ENCODE data around the gene FGFR2. TPM values are rescaled to one million over a fixed set of nuclear protein-coding genes. Genes with fewer than 3 reads are reported as not detected.

Gene FGFR2
- total and polyA plus RNA-seq, 2 of the 4 experiments (the other 2 are of a cell fraction): not detected

DNA sequence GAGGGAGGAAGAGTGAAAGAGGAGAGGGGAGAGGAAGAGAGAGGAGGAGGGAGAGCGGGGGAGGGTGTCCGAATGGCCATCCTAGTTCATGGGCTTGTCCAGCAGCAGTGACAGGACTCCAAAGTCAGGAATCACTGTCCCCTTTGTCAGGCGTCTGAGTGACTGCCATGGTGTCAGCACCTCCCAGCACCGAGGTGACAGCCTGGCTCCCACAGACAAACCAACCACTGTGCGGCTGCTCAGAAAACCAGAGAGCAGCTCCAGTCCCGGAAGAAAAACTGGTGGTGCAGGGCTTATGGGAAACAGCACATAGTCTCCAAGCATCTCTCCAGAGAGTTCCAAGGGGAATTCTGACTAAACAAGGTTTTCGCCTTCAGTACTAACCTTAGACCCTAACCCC lies 18.9 kb upstream of the FGFR2 start:
- Histone ChIP-seq H2AK5ac (ENCODE audit: low read depth, low read length) (no peak overlapping the region), H4K20me1 (ENCODE audit: insufficient read depth, low read length) (no peaks in the 10 kb centered on the region), H2BK15ac (ENCODE audit: low read depth, low read length) (no peak overlapping the region), H3K9me1 (ENCODE audit: insufficient read depth, low read length) (no peaks in the 10 kb centered on the region), H3K4me3 (ENCODE audit: insufficient read depth, low read depth, low read length) (no peak overlapping the region), H3K27ac (ENCODE audit: insufficient read depth, low read length) (no peak overlapping the region), H2BK20ac (ENCODE audit: low read depth, low read length) (no peak overlapping the region), H2AK9ac (replicated peaks; ENCODE audit: low read depth, low read length, poor library complexity) (no peak overlapping the region), H3K9ac (ENCODE audit: low read depth, low read length) (no peak overlapping the region), H3K18ac (ENCODE audit: low read depth, low read length) (no peak overlapping the region), H3K27me3 (ENCODE audit: control insufficient read depth, insufficient read depth, low read length) (no peaks in the 10 kb centered on the region), H3K56ac (ENCODE audit: extremely low read depth, insufficient read depth, low read length) (no peak overlapping the region), H4K8ac (ENCODE audit: low read depth in 2 of 2, low read length in 2 of 2) (no peak overlapping the region), H3K4me2 (ENCODE audit: low read depth, low read length) (no peak overlapping the region), H2BK120ac (ENCODE audit: low read depth, low read length) (no peak overlapping the region), H3K23ac (ENCODE audit: low read depth, low read length) (no peak overlapping the region), H3K79me1 (ENCODE audit: low read depth in 1 of 2, low read length in 2 of 2) (no peaks in the 10 kb centered on the region), H4K91ac (ENCODE audit: insufficient read depth, low read depth, low read length) (no peak overlapping the region), H3K36me3 (ENCODE audit: control insufficient read depth, insufficient read depth, low read length) (no peaks in the 10 kb centered on the region), H3K9me3 (ENCODE audit: control insufficient read depth, insufficient read depth, low read length) (peaks cover 35% of the 10 kb centered on the region; the same call in 1 of the 2 replicates), H2BK5ac (ENCODE audit: low read depth, low read length, poor library complexity, severe bottlenecking) (no peak overlapping the region), H3K4ac (ENCODE audit: low read depth, low read length) (no peak overlapping the region), H3K14ac (replicated peaks; ENCODE audit: low read depth, low read length) (no peak overlapping the region), H4K5ac (ENCODE audit: low read depth, low read length) (no peak overlapping the region), H2AFZ (replicated peaks; ENCODE audit: low read length, poor library complexity) (no peak overlapping the region), H3K4me1 (ENCODE audit: control insufficient read depth, insufficient read depth, low read length) (no peaks in the 10 kb centered on the region)
- dilution Hi-C loops (cut with HindIII; ENCODE audit: low sequenced_read_pairs, unreplicated experiment): no loop called here
- intact Hi-C loops (cut with micrococcal nuclease): no loop called here
- in situ Hi-C loops (cut with MboI; ENCODE audit: low sequenced_read_pairs): no loop called here
- ChIA-PET CTCF (no interaction called here), POLR2A (ENCODE audit: unreplicated experiment) (no interaction called here)
- WGBS, 2 experiments (ENCODE audit: extremely low coverage in 2 of 2, insufficient read length in 1 of 2): no CpG with 5 or more reads among the region's 7 CpGs
- DNase-seq (no peak), ATAC-seq (ENCODE audit: low read depth) (no peak)
- TF ChIP-seq RAD21 (IDR thresholded peaks at IDR 0.05; ENCODE audit: low read length) (no peak), CHD1 (IDR thresholded peaks at IDR 0.05; ENCODE audit: low read depth, low read length) (no peak), CEBPB (IDR thresholded peaks at IDR 0.05; ENCODE audit: low read depth, low read length) (no peak), NFE2L2 (IDR thresholded peaks at IDR 0.05; ENCODE audit: low read depth, low read length) (no peak)
- TF ChIP-seq, protein P1, sequence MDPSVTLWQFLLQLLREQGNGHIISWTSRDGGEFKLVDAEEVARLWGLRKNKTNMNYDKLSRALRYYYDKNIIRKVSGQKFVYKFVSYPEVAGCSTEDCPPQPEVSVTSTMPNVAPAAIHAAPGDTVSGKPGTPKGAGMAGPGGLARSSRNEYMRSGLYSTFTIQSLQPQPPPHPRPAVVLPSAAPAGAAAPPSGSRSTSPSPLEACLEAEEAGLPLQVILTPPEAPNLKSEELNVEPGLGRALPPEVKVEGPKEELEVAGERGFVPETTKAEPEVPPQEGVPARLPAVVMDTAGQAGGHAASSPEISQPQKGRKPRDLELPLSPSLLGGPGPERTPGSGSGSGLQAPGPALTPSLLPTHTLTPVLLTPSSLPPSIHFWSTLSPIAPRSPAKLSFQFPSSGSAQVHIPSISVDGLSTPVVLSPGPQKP (IDR thresholded peaks at IDR 0.05; ENCODE audit: borderline replicate concordance, low read depth, low read length): no peak
- no TSS peak for BruUV-seq (replicated peaks)

Measured in IMR-90 (cell line).